ENCODE results near the gene NFIB. TPM values are rescaled to one million over a fixed set of nuclear protein-coding genes. Genes with fewer than 3 reads are reported as not detected.

NFIB gene
- total RNA-seq, 2 experiments from 2014 or later = 13.7 to 25.1 TPM

- Histone ChIP-seq H3K36me3 (ENCODE audit: insufficient read depth, low read length) (no peaks in the 10 kb centered on the region), H3K79me2 (ENCODE audit: insufficient read depth, low read depth, low read length) (no peaks in the 10 kb centered on the region), H3K9me3 (ENCODE audit: low read length) (no peaks in the 10 kb centered on the region), H3K27ac (ENCODE audit: low read depth, low read length, poor library complexity, severe bottlenecking) (no peak overlapping the region), H3K4me2 (ENCODE audit: low read length) (no peak overlapping the region), H3K9me2 (ENCODE audit: insufficient read depth, low read length) (no peaks in the 10 kb centered on the region), H3K4me3 (ENCODE audit: low read depth, low read length, poor library complexity, severe bottlenecking) (no peak overlapping the region), H2AFZ (ENCODE audit: low read length) (no peak overlapping the region), H3K4me1 (ENCODE audit: insufficient read depth, low read length, poor library complexity, severe bottlenecking) (no peaks in the 10 kb centered on the region), H4K20me1 (ENCODE audit: insufficient read depth, low read length) (no peaks in the 10 kb centered on the region)
- intact Hi-C loops (cut with micrococcal nuclease; ENCODE audit: unreplicated experiment) = no loop called here
- no TSS peak for BruUV-seq (replicated peaks)
- POLR2A ChIA-PET = interaction anchor here (0.6 to 1.1 kb wide), 5 partner anchors 29 to 426 kb away, joined by 3 to 8 read pairs (median 5); no protein-coding TSS in a partner anchor
- no peak for DNase-seq (ENCODE audit: low spot score)
- CTCF ChIA-PET (ENCODE audit: unreplicated experiment) = no interaction called here
- TF ChIP-seq CTCF (conservative IDR thresholded peaks at IDR 0.05; ENCODE audit: low read length) = no peak
- TF ChIP-seq EZH2phosphoT487 (IDR thresholded peaks at IDR 0.05; ENCODE audit: borderline replicate concordance, low read depth, low read length) = no peak
These were observed 66.4 kb downstream of the NFIB start for GRCh38 chr9:14247577-14247976.

- Histone ChIP-seq H3K4me3 (ENCODE audit: low read depth, low read length, poor library complexity, severe bottlenecking) (no peak overlapping the region), H3K27ac (ENCODE audit: low read depth, low read length, poor library complexity, severe bottlenecking) (no peak overlapping the region), H3K4me1 (ENCODE audit: insufficient read depth, low read length, poor library complexity, severe bottlenecking) (no peaks in the 10 kb centered on the region), H3K36me3 (ENCODE audit: insufficient read depth, low read length) (no peaks in the 10 kb centered on the region), H3K9me3 (ENCODE audit: low read length) (no peaks in the 10 kb centered on the region), H4K20me1 (ENCODE audit: insufficient read depth, low read length) (no peaks in the 10 kb centered on the region), H3K4me2 (ENCODE audit: low read length) (no peak overlapping the region), H2AFZ (ENCODE audit: low read length) (no peak overlapping the region), H3K9me2 (ENCODE audit: insufficient read depth, low read length) (no peaks in the 10 kb centered on the region), H3K79me2 (ENCODE audit: insufficient read depth, low read depth, low read length) (no peaks in the 10 kb centered on the region)
- POLR2A ChIA-PET = interaction anchor here (0.6 to 0.9 kb wide), 2 partner anchors 21 to 95 kb away, joined by 4 to 8 read pairs; no protein-coding TSS in a partner anchor
- CTCF ChIA-PET (ENCODE audit: unreplicated experiment) = no interaction called here
- TF ChIP-seq CTCF (conservative IDR thresholded peaks at IDR 0.05; ENCODE audit: low read length) = no peak
- TF ChIP-seq EZH2phosphoT487 (IDR thresholded peaks at IDR 0.05; ENCODE audit: borderline replicate concordance, low read depth, low read length) = no peak
- intact Hi-C loops (cut with micrococcal nuclease; ENCODE audit: unreplicated experiment) = no loop called here
- BruUV-seq (replicated peaks) = no TSS peak
- DNase-seq (ENCODE audit: low spot score) = no peak
These were observed 67.0 kb downstream of the NFIB start for GRCh38 chr9:14246951-14247350.

GRCh38 chr9:14245901-14246525 is 67.9 kb downstream of the NFIB start:
- no peaks in the 10 kb centered on the region for H4K20me1 ChIP-seq (ENCODE audit: insufficient read depth, low read length)
- no peaks in the 10 kb centered on the region for H3K4me1 ChIP-seq (ENCODE audit: insufficient read depth, low read length, poor library complexity, severe bottlenecking)
- ChIA-PET POLR2A (interaction anchor here (0.6 to 0.9 kb wide), 3 partner anchors 13 to 20 kb away, joined by 4 to 5 read pairs (median 4); no protein-coding TSS in a partner anchor), CTCF (ENCODE audit: unreplicated experiment) (no interaction called here)
- intact Hi-C loops (cut with micrococcal nuclease; ENCODE audit: unreplicated experiment) = no loop called here
- H2AFZ ChIP-seq (ENCODE audit: low read length) = no peak overlapping the region
- TF ChIP-seq CTCF (conservative IDR thresholded peaks at IDR 0.05; ENCODE audit: low read length) = no peak
- no peak for TF ChIP-seq EZH2phosphoT487 (IDR thresholded peaks at IDR 0.05; ENCODE audit: borderline replicate concordance, low read depth, low read length)
- BruUV-seq (replicated peaks) = no TSS peak
- no peaks in the 10 kb centered on the region for H3K79me2 ChIP-seq (ENCODE audit: insufficient read depth, low read depth, low read length)
- H3K9me3 ChIP-seq (ENCODE audit: low read length) = no peaks in the 10 kb centered on the region
- H3K27ac ChIP-seq (ENCODE audit: low read depth, low read length, poor library complexity, severe bottlenecking) = no peak overlapping the region
- H3K4me2 ChIP-seq (ENCODE audit: low read length) = no peak overlapping the region
- no peaks in the 10 kb centered on the region for H3K36me3 ChIP-seq (ENCODE audit: insufficient read depth, low read length)
- DNase-seq (ENCODE audit: low spot score) = no peak
- H3K4me3 ChIP-seq (ENCODE audit: low read depth, low read length, poor library complexity, severe bottlenecking) = no peak overlapping the region
- no peaks in the 10 kb centered on the region for H3K9me2 ChIP-seq (ENCODE audit: insufficient read depth, low read length)
